DMS114 treated with DMSO at 0.1 percent for 48 hours (cell line): ENCODE measurements around the gene CALU.

Experiments used
- DNase-seq: peaks from one replicate; lab custom pipeline; 2025; ENCODE audit not compliant: unreplicated experiment; lab: John Stamatoyannopoulos, UW

Gene CALU

DNA sequence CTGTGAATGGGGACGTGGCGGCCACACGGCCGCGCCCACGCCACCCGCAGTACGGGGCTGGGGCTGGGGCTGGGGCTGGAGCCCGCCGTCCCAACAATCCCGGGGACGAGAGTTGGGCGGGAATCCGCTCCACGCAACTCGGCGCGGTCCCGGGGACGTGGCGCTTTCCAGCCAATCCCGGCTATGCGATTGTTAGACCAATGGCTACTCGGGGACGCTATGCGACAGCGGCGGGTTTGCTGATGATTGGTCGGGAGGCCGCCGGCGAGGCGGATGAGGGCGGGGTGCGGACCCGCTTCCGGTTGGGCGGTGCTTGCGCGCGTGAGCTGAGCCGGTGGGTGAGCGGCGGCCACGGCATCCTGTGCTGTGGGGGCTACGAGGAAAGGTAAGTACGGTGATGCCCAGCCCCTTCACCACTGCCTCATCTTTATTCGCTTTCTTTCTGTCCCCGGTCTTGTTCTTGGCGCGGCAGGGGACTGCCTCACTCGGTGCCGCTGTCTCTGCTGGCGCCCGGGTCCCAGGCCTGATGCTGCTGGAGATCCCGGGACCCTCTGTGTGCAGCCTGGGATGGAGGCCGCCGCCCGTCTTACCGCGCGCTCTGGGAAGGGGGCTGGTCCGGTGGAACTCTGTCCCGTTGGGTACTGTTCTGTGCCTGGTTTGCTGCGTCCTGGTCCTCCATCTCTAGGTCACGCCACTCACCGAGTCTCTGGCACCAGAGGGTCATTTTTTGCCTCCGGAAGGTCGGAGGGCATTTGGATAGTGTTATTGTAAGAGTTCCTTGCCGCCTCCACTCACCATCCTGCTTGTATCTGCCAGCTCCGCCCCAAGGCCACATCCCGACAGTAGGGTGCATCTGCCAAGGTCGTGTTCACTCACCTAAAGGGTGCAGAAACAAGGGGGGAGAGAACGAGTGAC lies at the start of gene CALU:
Gene CALU, plus strand, starts transcription at position 312 of the 915 bp plus-strand sequence. CDS start 9,225 bp downstream, outside the sequence.
- DNase-seq = peak; percentile 92

GRCh38 chr7:128691227-128691626 lies 47.9 kb upstream of the CALU start:
- no peak for DNase-seq

GRCh38 chr7:128692623-128693270 lies 46.4 kb upstream of the CALU start:
- DNase-seq = no peak

- DNase-seq = no peak
Measured at GRCh38 chr7:128693373-128694015, 45.7 kb upstream of the CALU start.

GRCh38 chr7:128694738-128695137 lies 44.4 kb upstream of the CALU start:
- DNase-seq = no peak

DNA sequence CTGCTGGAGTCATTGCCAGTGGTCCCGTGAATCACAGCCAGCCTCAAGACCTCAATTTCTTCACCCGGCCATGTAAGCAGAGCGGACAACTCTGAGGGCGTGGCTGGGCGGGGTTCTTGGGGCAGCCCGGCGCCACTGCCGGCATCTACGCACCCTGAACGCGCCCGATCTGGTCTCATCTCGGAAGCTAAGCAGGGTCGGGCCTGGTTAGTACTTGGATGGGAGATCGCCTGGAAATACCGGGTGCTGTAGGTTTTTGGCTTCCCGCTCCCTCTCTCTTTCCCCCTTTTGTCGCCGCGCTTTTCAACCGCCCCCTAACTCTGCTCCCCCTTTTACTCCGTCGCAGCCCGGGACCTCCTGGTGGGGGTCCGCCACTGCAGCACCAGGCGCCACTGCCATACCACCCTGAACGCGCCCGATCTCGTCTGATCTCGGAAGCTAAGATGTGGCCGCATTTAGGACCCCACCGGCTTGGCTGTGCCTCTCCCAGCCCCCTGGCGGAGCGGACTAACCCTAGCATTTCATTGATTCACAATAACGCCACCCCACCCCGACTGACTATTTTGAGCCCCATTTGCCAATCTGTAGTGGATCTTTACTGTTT lies 41.8 kb upstream of the CALU start:
- peak; percentile 82 for DNase-seq

- no peak for DNase-seq
Measured at GRCh38 chr7:128699196-128699712, 39.9 kb upstream of the CALU start.

- DNase-seq = no peak
Measured at GRCh38 chr7:128699895-128700294, 39.3 kb upstream of the CALU start.

GRCh38 chr7:128701062-128701785 lies 37.9 kb upstream of the CALU start:
- DNase-seq = no peak

- DNase-seq = no peak
Measured at GRCh38 chr7:128703609-128704241, 35.4 kb upstream of the CALU start.

- DNase-seq = no peak
Measured at GRCh38 chr7:128705891-128706333, 33.2 kb upstream of the CALU start.

DNA sequence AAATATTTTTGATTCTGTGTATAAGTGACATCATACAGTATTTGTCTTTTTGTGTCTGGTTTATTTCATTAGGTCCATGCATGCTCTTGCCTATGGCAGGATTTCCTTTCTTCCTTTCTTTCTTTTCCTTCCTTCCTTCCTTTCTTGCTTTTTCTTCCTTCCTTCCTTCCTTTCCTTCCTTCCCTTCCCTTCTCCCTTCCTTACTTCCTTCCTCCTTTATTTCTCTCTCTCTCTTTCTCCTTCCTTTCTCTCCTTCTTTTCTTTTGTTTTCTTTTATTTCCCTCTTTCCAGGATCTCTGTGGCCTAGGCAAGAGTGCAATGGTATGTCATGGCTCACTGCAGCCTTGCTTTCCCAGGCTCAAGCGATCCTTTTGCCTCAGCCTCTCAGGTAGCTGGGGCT lies 31.4 kb upstream of the CALU start:
- no peak for DNase-seq

DNA sequence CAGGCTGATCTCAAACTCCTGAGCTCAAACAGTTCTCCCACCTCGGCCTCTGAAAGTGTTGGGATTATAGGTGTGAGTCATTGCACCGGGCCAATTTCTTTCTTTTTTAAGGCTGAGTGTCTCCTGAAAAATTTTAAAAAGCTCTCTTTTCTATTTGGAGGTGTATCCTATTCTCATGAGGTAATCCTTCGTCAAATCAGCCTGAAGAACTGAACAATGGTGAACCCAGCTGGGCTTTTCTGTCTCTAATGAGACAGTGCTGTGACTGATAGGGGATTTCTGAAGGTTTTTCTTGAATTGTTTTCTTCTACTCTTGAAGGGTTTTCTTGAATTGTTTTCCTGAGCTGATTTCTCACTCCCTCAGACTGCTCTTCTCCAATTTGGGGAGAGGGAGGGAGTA lies 30.9 kb upstream of the CALU start:
- DNase-seq = no peak

GRCh38 chr7:128708824-128709223 lies 30.3 kb upstream of the CALU start:
- no peak for DNase-seq

- no peak for DNase-seq
Measured at GRCh38 chr7:128710481-128710880, 28.7 kb upstream of the CALU start.

DNA sequence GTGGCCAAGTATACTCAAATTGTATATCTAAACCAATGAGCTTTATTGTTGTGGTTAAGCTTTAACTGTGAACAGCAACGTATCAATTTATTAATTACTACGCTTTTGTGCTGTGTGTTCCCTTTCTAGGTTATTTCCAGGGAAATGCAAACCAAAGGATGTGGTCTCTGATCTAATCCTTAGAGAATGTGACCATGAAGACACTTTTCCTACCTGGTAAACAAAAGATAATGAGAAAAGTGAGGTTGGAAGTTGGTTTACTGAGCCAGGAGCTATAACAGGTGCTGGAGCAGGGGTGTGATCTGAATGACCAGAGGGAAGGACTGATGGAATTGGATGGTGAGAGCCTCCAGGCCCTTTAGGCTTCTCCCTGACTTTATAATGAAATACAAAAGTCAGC lies 25.4 kb upstream of the CALU start:
- no peak for DNase-seq

DNA sequence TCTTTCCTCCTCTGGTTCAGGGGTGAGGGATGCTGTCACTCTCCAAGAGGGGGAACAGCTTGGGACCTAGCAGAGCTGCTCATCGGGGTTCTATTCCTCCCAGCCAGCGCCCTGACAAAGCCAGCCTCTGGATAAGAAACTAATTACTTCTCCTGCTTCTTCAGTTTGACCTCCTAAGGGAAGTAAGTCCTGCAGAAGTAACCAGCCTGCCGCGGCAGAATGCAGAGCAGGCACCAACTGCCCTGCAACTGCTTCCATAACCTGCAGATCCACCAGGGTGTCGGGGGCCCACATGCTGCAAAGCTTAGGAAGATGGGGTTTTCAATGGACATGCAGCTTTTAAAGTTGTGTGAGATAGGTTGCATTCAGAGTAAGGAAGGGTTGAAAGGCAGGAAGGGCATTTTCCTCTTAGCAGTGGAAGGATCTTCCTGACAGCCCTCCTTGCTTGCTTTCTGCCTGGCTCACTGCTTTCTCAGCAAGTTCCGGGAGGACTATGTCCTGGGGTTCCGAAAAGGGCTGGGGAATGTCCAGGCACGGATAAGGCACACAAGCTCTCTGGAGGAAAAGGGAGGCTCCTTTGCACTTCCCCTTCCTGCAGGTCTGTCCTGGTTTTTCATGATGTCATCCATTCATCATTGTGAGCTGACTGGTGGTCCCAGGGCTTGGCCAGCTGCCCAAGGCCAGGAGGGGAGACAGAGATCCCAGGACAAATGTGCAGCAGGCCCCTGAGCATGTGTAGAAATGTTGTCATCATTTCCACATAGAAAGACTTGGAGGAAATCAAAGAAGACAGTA lies 24.3 kb upstream of the CALU start:
- no peak for DNase-seq

DNA sequence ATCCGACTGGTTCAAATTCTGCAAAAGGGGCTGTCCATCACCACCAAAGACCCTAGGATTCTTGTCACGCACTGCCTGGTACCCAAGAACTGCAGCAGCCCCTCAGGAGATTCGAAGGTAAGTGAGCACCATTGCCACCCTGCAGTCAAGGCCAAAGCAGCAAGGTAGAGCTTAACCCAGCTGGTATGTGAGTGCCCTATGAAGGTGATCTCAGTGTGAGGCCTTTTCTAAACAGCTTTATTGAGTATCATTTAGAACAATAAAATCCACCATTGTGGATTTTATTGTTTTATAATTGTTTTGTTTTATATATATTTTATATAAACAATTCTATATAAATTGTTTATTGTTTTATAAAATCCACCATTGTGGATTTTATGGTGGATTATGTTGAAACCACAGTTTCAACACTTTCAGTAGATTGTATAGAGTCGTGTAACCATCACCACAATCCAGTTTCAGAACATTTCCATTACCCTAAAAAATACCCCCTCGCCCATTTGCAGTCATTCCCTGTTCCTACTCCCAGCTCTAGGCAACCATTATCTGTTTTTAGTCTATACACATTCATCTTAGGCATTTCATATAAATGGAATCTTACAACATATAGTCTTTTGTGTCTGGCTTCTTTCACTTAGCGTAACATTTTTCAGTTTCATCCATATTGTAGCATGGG lies 20.1 kb upstream of the CALU start:
- DNase-seq = no peak

DNA sequence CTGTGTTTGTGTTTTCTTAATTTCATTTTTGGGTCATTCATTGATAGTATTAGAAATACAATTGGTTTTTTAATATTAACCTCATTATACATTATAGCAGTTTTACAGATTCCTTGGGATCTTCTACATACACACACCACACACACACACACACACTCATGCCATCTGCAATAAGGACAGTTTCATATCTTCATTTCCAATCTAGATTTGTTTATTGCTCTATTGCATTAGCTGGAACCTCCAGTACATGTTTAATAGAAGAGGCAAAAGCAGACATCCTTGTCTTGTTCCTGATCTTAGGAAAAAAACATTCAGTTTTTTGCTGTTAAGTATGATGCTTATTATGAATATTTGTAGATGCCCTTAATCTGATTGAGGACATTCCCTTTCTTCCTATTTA lies 17.8 kb upstream of the CALU start:
- DNase-seq = no peak
